Panc1 (cell line): ENCODE results near the gene ADCY1. TPM values are rescaled to one million over a fixed set of nuclear protein-coding genes. Genes with fewer than 3 reads are reported as not detected.

Experiments used
- ATAC-seq: fragments of 200-7000 bp; cut with Tn5 transposase; 2 replicates; pipeline ENCODE4 v1.9.1; 2020; ENCODE audit warnings: mild to moderate bottlenecking, moderate library complexity
- BruUV-seq: library from RNA; stranded (reverse); fragments of 400-500 nt; replicated peaks from 2 replicates; lab custom pipeline; 2021; lab: Mats Ljungman, UMichigan
- CTCF ChIA-PET: fragments of 300-600 bp; sonication (Branson Sonifier 250); formaldehyde crosslinking; loops from one replicate; lab custom pipeline; 2022; ENCODE audit warnings: antibody characterized with exemption; lab: Charles Lee
- POLR2A ChIA-PET: fragments of 300-600 bp; sonication (Branson Sonifier 250); formaldehyde crosslinking; loops from one replicate; lab custom pipeline; 2022; ENCODE audit warnings: antibody characterized with exemption; lab: Charles Lee
- DNase-seq: peaks from one replicate; pipeline ENCODE4 v3.0.0-alpha.2; 2010; ENCODE audit warnings: low read depth, low spot score
- H3K27ac ChIP-seq: 2 replicates; pipeline ENCODE4 v1.5.1; 2011; ENCODE audit warnings: mild to moderate bottlenecking, low read length, inconsistent platforms
- H3K27me3 ChIP-seq: fragments of 200-500 bp; sonication (Bioruptor generic); 2 replicates; pipeline ENCODE4 v1.6.0; 2014; ENCODE audit warnings: low read length, inconsistent platforms; ENCODE audit not compliant: control insufficient read depth, insufficient read depth
- H3K36me3 ChIP-seq: fragments of 200-500 bp; sonication (Bioruptor generic); 2 replicates; pipeline ENCODE4 v1.5.1; 2014; ENCODE audit warnings: inconsistent platforms, mild to moderate bottlenecking, low read length, moderate library complexity; ENCODE audit not compliant: control insufficient read depth, insufficient read depth
- H3K4me1 ChIP-seq: 2 replicates; pipeline ENCODE4 v1.5.1; 2011; ENCODE audit warnings: inconsistent platforms, mild to moderate bottlenecking, low read length, moderate library complexity; ENCODE audit not compliant: control insufficient read depth, insufficient read depth
- H3K4me3 ChIP-seq, 2 experiments: 2 replicates each; pipeline ENCODE4 v1.5.1; 2011 to 2012; ENCODE audit warnings: low read depth in 2 of 2, low read length in 2 of 2, mild to moderate bottlenecking in 2 of 2, inconsistent platforms in 1 of 2, moderate library complexity in 1 of 2
- H3K9me3 ChIP-seq: fragments of 200-500 bp; sonication (Bioruptor generic); 2 replicates; pipeline ENCODE4 v1.5.1; 2014; ENCODE audit warnings: low read depth, mild to moderate bottlenecking, inconsistent platforms, low read length, moderate library complexity; ENCODE audit not compliant: control insufficient read depth, insufficient read depth
- POLR2AphosphoS5 ChIP-seq: IDR thresholded peaks from 2 replicates; pipeline ENCODE4 v1.6.1; 2012; ENCODE audit warnings: mild to moderate bottlenecking, low read depth, low read length, moderate library complexity
- SIN3A ChIP-seq: IDR thresholded peaks from 2 replicates; pipeline ENCODE4 v1.6.1; 2012; ENCODE audit warnings: low read depth, mild to moderate bottlenecking, low read length, moderate library complexity, borderline replicate concordance; ENCODE audit not compliant: insufficient read depth
- TCF7L2 ChIP-seq: IDR thresholded peaks from 2 replicates; pipeline ENCODE4 v1.6.1; 2011; ENCODE audit warnings: mild to moderate bottlenecking, low read depth, low read length, inconsistent platforms
- in situ Hi-C: cut with HindIII; loops from 2 replicates; pipeline ENCODE4 v1.10.0; 2016; ENCODE audit warnings: low sequenced_read_pairs, low pct_unique_long_range_greater_than_20kb
- intact Hi-C: fragments of 100-400 bp; cut with micrococcal nuclease; formaldehyde crosslinking; loops from one replicate; pipeline ENCODE4 v1.10.0; 2022; ENCODE audit not compliant: unreplicated experiment
- total RNA-seq: library from RNA; stranded (reverse); gene quantifications from one replicate; pipeline ENCODE4 v1.2.1, GENCODE V29; 2021; ENCODE audit not compliant: unreplicated experiment
- TF ChIP-seq, protein P1 (sequence below), 2 experiments: IDR thresholded peaks; 2 replicates each; pipeline ENCODE4 v1.6.1; 2011 to 2012; ENCODE audit warnings: low read depth in 2 of 2, control low read depth in 1 of 2, low read length in 1 of 2, mild to moderate bottlenecking in 1 of 2, moderate library complexity in 1 of 2; ENCODE audit not compliant: insufficient read depth in 1 of 2
- TF ChIP-seq, protein P2 (sequence below): fragments of 450-650 bp; IDR thresholded peaks from 2 replicates; pipeline ENCODE4 v1.5.1; 2017; ENCODE audit warnings: mild to moderate bottlenecking

ADCY1 gene
- total RNA-seq, 1 experiment from 2014 or later = 2.1 TPM

DNA sequence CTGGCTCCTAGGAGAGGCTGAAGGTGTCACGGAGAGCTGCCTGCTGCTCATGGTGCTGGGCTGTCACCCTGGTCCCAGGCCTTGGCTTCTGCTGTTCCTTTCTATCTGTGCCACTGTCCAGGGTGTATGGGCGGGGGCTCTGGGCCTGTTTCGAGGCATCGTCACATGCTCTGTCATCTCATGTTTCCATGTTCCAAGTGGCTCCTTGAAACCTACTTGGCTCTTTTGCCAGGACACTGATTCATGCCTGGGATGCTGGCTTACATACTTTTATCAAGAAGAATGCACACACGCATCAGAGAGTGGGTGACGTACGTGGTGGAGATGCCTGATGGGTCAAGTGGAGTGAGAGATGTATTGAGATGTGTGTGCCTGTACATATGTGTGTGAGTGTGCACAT, 50.9 kb downstream of the ADCY1 start:
- no peak for TF ChIP-seq SIN3A
- TF ChIP-seq, protein P1, sequence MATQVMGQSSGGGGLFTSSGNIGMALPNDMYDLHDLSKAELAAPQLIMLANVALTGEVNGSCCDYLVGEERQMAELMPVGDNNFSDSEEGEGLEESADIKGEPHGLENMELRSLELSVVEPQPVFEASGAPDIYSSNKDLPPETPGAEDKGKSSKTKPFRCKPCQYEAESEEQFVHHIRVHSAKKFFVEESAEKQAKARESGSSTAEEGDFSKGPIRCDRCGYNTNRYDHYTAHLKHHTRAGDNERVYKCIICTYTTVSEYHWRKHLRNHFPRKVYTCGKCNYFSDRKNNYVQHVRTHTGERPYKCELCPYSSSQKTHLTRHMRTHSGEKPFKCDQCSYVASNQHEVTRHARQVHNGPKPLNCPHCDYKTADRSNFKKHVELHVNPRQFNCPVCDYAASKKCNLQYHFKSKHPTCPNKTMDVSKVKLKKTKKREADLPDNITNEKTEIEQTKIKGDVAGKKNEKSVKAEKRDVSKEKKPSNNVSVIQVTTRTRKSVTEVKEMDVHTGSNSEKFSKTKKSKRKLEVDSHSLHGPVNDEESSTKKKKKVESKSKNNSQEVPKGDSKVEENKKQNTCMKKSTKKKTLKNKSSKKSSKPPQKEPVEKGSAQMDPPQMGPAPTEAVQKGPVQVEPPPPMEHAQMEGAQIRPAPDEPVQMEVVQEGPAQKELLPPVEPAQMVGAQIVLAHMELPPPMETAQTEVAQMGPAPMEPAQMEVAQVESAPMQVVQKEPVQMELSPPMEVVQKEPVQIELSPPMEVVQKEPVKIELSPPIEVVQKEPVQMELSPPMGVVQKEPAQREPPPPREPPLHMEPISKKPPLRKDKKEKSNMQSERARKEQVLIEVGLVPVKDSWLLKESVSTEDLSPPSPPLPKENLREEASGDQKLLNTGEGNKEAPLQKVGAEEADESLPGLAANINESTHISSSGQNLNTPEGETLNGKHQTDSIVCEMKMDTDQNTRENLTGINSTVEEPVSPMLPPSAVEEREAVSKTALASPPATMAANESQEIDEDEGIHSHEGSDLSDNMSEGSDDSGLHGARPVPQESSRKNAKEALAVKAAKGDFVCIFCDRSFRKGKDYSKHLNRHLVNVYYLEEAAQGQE (IDR thresholded peaks at IDR 0.05; ENCODE audit: insufficient read depth in 1 of 2, low read depth in 2 of 2, low read length in 1 of 2) = no peak
- TF ChIP-seq, protein P2, sequence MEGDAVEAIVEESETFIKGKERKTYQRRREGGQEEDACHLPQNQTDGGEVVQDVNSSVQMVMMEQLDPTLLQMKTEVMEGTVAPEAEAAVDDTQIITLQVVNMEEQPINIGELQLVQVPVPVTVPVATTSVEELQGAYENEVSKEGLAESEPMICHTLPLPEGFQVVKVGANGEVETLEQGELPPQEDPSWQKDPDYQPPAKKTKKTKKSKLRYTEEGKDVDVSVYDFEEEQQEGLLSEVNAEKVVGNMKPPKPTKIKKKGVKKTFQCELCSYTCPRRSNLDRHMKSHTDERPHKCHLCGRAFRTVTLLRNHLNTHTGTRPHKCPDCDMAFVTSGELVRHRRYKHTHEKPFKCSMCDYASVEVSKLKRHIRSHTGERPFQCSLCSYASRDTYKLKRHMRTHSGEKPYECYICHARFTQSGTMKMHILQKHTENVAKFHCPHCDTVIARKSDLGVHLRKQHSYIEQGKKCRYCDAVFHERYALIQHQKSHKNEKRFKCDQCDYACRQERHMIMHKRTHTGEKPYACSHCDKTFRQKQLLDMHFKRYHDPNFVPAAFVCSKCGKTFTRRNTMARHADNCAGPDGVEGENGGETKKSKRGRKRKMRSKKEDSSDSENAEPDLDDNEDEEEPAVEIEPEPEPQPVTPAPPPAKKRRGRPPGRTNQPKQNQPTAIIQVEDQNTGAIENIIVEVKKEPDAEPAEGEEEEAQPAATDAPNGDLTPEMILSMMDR = no peak
- no peak for TF ChIP-seq POLR2AphosphoS5
- TF ChIP-seq TCF7L2 = no peak
- in situ Hi-C loops = no loop called here
- H3K27ac ChIP-seq = no peak overlapping the region
- POLR2A ChIA-PET = no interaction called here
- intact Hi-C loops = no loop called here
- H3K27me3 ChIP-seq = no peaks in the 10 kb centered on the region
- no peaks in the 10 kb centered on the region for H3K9me3 ChIP-seq
- H3K4me3 ChIP-seq = no peak overlapping the region
- no TSS peak for BruUV-seq
- CTCF ChIA-PET = no interaction called here
- no peaks in the 10 kb centered on the region for H3K36me3 ChIP-seq
- no peak for ATAC-seq
- no peaks in the 10 kb centered on the region for H3K4me1 ChIP-seq
- DNase-seq = no peak

DNA sequence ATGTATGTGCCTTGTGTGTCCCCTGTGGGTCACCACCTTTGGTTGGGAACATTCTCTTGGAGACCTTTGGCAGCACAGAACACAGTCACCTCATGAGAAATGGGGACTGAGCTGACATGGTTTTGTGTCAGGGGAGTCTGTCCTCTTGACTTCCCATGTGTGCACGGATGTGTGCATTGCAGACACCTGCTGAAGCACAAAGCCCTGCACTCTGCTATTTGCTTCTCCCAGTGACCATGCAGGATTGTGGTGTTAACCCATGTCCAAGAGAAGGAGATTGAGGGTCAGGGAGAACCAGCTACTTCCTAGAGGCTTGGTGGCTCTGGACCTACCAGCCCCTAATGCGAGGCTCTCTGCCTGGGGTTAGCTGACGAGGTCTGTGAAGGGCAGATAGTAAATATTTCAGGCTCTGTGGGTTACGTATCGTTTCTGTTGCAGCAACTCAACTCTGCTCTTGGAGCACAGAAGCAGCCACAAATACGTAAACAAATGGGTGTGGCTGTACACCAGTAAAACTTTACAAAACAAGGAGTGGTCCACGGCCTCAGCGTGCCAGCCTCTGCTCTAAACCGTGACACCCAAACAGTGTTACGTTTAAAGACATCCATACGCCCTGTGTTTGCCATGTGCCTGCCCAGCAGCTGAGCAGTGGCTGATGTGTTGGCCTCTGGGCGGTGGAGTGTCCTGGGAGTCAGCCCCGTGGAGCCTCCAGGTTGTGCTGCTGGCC, 51.7 kb downstream of the ADCY1 start:
- Histone ChIP-seq H3K36me3 (no peaks in the 10 kb centered on the region), H3K27me3 (no peaks in the 10 kb centered on the region), H3K4me3 (no peak overlapping the region), H3K27ac (no peak overlapping the region), H3K4me1 (no peaks in the 10 kb centered on the region), H3K9me3 (no peaks in the 10 kb centered on the region)
- intact Hi-C loops (no loop called here), in situ Hi-C loops (no loop called here)
- no peak for DNase-seq
- no TSS peak for BruUV-seq
- POLR2A ChIA-PET = no interaction called here
- no peak for TF ChIP-seq POLR2AphosphoS5
- TF ChIP-seq SIN3A = no peak
- TF ChIP-seq TCF7L2 = no peak
- TF ChIP-seq, protein P2 = no peak
- TF ChIP-seq, protein P1 (IDR thresholded peaks at IDR 0.05; ENCODE audit: insufficient read depth in 1 of 2, low read depth in 2 of 2, low read length in 1 of 2) = no peak
- ATAC-seq = no peak
- CTCF ChIA-PET = no interaction called here
